Neural cell (in vitro differentiated cells): ENCODE measurements around the gene CLUH.

Experiments
- EP300 ChIP-seq: fragments of 450-650 bp; conservative IDR thresholded peaks from 2 replicates; pipeline ENCODE4 v1.6.1; 2014; ENCODE audit warnings: antibody characterized with exemption, mild to moderate bottlenecking, moderate library complexity; ENCODE audit not compliant: poor library complexity, severe bottlenecking
- EZH2 ChIP-seq: fragments of 200-600, 300-800 bp; shearing (Covaris generic), sonication (generic); IDR thresholded peaks from 2 replicates; pipeline ENCODE4 v1.6.1; 2014; ENCODE audit warnings: antibody characterized with exemption, low read length, borderline replicate concordance, mild to moderate bottlenecking; ENCODE audit not compliant: insufficient read depth, poor library complexity, severe bottlenecking
- MXI1 ChIP-seq: fragments of 450-650 bp; conservative IDR thresholded peaks from 2 replicates; pipeline ENCODE4 v1.6.1; 2014; ENCODE audit warnings: antibody characterized with exemption, mild to moderate bottlenecking; ENCODE audit not compliant: poor library complexity, severe bottlenecking
- POLR2AphosphoS5 ChIP-seq: IDR thresholded peaks from 2 replicates; pipeline ENCODE4 v1.6.1; 2012
- RAD21 ChIP-seq: fragments of 450-650 bp; conservative IDR thresholded peaks from 2 replicates; pipeline ENCODE4 v1.6.1; 2014; ENCODE audit warnings: antibody characterized with exemption, mild to moderate bottlenecking, moderate library complexity
- SMC3 ChIP-seq: fragments of 450-650 bp; conservative IDR thresholded peaks from 2 replicates; pipeline ENCODE4 v1.6.1; 2014; ENCODE audit warnings: antibody characterized with exemption, mild to moderate bottlenecking, moderate library complexity; ENCODE audit not compliant: poor library complexity
- TAF1 ChIP-seq: IDR thresholded peaks from 2 replicates; pipeline ENCODE4 v1.6.1; 2012; ENCODE audit warnings: low read depth
- TF ChIP-seq, protein P1 (sequence below): fragments of 450-650 bp; IDR thresholded peaks from 2 replicates; pipeline ENCODE4 v1.5.1; 2014; ENCODE audit warnings: antibody characterized with exemption, mild to moderate bottlenecking, moderate library complexity; ENCODE audit not compliant: poor library complexity, severe bottlenecking
- TF ChIP-seq, protein P2 (sequence below): IDR thresholded peaks from 2 replicates; pipeline ENCODE4 v1.6.1; 2012; ENCODE audit warnings: borderline replicate concordance

DNA sequence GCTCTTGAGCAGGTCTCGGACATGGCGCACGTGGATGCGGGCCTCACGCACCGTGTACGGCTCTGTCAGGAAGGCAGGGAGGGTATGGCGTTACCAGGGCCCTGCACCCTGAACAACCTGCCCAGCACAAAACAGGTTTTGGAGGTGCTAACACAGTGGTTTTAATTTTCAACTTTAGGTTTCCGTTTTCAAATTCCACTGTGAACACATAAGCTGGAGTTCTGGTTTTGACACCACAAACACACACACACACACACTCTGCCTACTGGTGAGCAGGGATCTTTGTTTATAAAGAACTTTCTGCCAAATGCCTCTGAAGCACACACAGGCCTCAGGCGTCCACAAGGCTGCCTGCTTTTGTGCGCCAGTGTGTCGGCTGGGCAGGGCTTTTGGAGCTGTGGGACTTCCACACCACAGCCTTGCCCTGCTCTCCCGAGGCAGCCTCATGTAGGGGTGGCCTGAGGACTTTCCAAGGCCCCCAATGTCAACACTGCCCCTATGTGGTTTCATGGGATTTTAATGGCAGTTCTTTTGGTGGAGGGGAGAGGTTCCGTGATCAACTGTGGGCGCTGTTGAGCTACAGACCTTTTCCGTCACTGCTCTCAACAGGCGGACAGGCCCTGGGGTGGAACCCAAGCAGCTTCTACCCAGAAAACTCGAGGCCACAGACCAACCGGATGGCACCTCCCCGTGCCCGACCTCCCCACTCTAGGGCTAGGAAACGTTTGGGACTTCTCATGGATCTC, 9.4 kb downstream of the CLUH start:
- TF ChIP-seq, protein P1, sequence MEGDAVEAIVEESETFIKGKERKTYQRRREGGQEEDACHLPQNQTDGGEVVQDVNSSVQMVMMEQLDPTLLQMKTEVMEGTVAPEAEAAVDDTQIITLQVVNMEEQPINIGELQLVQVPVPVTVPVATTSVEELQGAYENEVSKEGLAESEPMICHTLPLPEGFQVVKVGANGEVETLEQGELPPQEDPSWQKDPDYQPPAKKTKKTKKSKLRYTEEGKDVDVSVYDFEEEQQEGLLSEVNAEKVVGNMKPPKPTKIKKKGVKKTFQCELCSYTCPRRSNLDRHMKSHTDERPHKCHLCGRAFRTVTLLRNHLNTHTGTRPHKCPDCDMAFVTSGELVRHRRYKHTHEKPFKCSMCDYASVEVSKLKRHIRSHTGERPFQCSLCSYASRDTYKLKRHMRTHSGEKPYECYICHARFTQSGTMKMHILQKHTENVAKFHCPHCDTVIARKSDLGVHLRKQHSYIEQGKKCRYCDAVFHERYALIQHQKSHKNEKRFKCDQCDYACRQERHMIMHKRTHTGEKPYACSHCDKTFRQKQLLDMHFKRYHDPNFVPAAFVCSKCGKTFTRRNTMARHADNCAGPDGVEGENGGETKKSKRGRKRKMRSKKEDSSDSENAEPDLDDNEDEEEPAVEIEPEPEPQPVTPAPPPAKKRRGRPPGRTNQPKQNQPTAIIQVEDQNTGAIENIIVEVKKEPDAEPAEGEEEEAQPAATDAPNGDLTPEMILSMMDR = no peak
- TF ChIP-seq RAD21 (no peak), SMC3 (no peak), EZH2 (no peak), TAF1 (no peak), POLR2AphosphoS5 (no peak), MXI1 (no peak), EP300 (no peak)
- TF ChIP-seq, protein P2, sequence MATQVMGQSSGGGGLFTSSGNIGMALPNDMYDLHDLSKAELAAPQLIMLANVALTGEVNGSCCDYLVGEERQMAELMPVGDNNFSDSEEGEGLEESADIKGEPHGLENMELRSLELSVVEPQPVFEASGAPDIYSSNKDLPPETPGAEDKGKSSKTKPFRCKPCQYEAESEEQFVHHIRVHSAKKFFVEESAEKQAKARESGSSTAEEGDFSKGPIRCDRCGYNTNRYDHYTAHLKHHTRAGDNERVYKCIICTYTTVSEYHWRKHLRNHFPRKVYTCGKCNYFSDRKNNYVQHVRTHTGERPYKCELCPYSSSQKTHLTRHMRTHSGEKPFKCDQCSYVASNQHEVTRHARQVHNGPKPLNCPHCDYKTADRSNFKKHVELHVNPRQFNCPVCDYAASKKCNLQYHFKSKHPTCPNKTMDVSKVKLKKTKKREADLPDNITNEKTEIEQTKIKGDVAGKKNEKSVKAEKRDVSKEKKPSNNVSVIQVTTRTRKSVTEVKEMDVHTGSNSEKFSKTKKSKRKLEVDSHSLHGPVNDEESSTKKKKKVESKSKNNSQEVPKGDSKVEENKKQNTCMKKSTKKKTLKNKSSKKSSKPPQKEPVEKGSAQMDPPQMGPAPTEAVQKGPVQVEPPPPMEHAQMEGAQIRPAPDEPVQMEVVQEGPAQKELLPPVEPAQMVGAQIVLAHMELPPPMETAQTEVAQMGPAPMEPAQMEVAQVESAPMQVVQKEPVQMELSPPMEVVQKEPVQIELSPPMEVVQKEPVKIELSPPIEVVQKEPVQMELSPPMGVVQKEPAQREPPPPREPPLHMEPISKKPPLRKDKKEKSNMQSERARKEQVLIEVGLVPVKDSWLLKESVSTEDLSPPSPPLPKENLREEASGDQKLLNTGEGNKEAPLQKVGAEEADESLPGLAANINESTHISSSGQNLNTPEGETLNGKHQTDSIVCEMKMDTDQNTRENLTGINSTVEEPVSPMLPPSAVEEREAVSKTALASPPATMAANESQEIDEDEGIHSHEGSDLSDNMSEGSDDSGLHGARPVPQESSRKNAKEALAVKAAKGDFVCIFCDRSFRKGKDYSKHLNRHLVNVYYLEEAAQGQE = no peak
